HFF-Myc (cell line): ENCODE results near the gene ARID5B.

Experiments
- DNase-seq: peaks from one replicate; pipeline ENCODE4 v3.0.0-alpha.2; 2011; ENCODE audit warnings: low read depth; ENCODE audit errors: extremely low read depth
- H3K4me3 ChIP-seq: replicated peaks from 2 replicates; pipeline ENCODE4 v1.5.1; 2011; ENCODE audit warnings: low read depth, mild to moderate bottlenecking, control low read depth, low read length
- CTCF ChIP-seq: IDR thresholded peaks from 2 replicates; pipeline ENCODE4 v1.5.1; 2012; ENCODE audit warnings: mild to moderate bottlenecking, low read depth, low read length, control low read depth; ENCODE audit errors: missing control alignments

Gene ARID5B

DNA sequence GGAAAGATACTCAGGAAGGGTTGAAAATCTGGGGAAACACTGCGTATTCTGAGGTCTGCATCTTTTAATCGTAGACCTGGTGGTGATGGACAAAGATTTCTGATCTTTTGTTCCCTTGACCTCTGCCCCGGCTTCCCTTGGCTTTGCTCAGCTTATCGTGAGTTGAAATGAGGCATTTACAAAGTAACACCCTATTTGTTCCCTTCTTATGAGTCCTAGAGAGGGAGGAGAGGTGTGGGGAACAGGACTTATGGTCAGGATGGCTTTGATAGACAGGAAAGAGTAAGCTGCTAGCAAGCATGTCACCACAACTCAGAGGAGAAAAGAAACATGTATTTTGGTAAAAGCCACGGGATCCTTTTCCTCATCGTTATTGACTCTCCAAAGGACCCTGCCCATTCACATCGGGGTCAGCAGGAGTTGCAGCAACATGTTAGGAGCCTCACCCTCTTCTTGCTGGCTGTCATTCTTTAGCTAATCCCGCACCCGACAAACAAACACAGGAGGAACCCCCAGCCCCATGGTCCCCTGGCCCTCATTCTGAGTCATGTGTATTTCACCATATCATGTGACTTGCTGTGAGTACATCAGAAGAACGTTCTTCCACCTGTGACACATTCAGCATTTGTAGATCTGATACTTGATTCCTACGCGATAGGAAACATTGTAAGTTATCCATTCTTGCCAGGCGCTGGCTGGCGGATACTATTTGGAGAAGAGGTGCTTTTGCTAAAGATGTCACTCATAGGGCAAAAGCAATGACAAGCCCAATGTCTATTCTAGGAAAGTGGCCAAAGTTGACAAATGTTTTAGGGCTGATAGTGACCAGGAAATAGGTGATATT is 197.0 kb downstream of the ARID5B start:
- no peak overlapping the region for H3K4me3 ChIP-seq
- no peak for DNase-seq
- TF ChIP-seq CTCF = no peak

DNA sequence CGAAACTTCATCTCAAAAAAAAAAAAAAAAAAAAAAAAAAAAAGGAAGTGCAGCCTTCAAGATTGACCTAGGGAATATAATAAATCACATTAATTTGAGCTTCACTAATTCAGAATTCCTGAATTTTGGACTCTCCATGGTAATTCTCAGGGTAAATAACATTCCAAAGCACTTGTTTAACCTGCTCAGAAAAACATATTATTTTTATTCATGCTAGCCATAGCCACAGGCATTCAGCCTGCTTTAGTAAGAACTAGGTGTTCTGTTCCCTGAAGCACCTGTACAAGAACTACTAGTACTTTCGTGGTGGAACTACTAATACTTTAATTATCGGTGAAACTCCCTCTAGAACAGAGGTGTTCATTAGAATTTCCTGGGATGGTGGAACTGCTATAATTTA is 197.8 kb downstream of the ARID5B start:
- no peak overlapping the region for H3K4me3 ChIP-seq
- TF ChIP-seq CTCF = no peak
- DNase-seq = no peak

DNA sequence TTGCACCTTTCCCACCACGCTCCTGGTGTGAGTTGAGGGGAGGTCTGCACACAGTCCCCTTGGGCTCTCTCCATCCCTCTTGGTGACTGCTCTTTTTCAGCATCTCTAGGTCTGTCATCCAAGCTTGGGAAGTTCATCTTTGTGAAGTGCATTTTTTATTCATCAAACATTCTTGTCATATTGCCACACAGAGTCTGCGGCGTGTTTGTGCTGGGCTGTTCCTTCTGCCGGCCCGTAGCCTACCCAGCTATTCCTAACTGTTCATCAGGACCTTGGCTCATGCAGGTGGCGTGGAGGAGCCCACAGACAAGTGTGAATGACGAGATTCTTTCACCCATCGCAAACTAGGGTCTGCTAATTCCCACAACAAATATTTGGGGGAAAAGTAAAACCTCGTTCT is 202.4 kb downstream of the ARID5B start:
- no peak overlapping the region for H3K4me3 ChIP-seq
- no peak for TF ChIP-seq CTCF
- DNase-seq = no peak

DNA sequence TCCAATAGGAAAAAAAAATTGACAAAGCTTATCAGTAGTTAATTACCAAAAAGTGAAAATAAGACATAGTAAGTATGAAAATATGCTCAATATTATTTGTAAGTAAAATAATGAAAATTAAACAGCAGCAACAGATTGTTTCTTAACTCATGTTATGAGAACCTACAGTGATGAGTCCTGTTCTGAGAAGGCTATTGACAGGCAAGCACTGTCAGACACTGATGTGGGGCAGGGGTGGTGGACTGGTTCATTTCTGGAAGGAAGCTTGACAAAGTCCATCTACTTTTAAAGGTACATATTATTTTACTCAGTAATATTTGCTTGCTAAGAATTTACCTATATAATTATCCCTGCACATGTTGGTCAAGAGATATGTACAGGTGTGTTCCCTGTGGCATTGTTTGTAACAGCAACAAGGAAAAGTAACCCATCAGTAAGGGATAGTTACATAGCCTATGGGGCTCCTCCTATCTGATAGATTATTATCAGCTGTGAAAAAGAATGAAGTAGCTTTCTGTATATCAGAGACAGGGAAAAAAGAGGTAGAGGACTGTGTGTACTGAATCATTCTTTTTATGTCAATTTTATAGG is 205.5 kb downstream of the ARID5B start:
- no peak overlapping the region for H3K4me3 ChIP-seq
- DNase-seq = no peak
- TF ChIP-seq CTCF = no peak

- H3K4me3 ChIP-seq = no peak overlapping the region
- no peak for DNase-seq
- no peak for TF ChIP-seq CTCF
Observed at GRCh38 chr10:62108759-62109586, 207.5 kb downstream of the ARID5B start.

- no peak for TF ChIP-seq CTCF
- DNase-seq = no peak
- H3K4me3 ChIP-seq = no peak overlapping the region
Observed at GRCh38 chr10:62109587-62110293, 208.2 kb downstream of the ARID5B start.
